Measurements from ENCODE around the gene CPNE7. TPM values are rescaled to one million over a fixed set of nuclear protein-coding genes. Genes with fewer than 3 reads are reported as not detected.
A peak's percentile ranks its signal among the peaks of the same experiment; 100 is the strongest.

Gene CPNE7
- total and polyA plus RNA-seq, 2 of the 13 experiments (the other 11 are each of a cell fraction or from before 2014, with no cell fraction given) = 0.59 TPM; not detected in 1

DNA sequence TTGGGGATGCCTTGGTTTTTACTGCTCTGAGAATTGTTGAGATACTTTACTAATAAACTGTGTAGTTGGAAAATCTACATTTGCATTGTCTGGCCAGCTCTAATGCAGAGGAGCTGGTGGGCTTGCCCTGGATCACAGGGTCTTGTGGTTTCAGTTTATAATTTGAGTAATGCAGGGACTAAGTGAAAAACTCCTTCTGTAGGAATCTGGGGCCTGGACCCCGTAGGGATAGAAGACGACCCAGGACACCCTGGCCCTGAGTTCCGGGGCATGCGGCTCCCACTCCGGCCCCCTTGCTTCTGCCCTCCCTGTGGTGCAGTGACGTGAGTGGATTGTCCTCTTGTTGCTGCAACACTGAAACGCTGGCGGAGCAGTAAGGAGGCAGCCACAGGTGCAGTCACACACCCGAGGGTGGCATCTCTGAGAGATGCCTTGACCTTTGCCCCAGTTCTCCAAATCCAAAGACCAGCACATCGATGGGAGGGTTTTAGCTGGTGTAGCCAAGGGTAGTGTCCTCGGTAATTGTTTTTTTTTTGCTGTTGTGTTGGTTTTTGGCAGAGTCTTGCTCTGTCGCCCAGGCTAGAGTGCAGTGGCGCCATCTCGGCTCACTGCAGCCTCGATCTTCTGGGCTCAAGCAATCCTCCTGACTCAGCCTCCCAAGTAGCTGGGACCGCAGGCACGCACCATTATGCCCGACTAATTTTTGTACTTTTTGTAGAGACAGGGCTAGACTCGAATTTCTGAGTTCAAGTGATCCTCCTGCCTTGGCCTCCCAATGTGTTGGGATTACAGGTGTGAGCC lies 17.7 kb upstream of the CPNE7 start (continued):
- TF ChIP-seq, protein P1, sequence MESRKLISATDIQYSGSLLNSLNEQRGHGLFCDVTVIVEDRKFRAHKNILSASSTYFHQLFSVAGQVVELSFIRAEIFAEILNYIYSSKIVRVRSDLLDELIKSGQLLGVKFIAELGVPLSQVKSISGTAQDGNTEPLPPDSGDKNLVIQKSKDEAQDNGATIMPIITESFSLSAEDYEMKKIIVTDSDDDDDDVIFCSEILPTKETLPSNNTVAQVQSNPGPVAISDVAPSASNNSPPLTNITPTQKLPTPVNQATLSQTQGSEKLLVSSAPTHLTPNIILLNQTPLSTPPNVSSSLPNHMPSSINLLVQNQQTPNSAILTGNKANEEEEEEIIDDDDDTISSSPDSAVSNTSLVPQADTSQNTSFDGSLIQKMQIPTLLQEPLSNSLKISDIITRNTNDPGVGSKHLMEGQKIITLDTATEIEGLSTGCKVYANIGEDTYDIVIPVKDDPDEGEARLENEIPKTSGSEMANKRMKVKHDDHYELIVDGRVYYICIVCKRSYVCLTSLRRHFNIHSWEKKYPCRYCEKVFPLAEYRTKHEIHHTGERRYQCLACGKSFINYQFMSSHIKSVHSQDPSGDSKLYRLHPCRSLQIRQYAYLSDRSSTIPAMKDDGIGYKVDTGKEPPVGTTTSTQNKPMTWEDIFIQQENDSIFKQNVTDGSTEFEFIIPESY (CRISPR knock-in tag; IDR thresholded peaks at IDR 0.05) = peak; percentile 84
- TF ChIP-seq ZNF768 (CRISPR knock-in tag; IDR thresholded peaks at IDR 0.05) = peak; percentile 49; the same call in 1 of the 2 replicates
- TF ChIP-seq NR2F6 (IDR thresholded peaks at IDR 0.05) = peak; percentile 16; the same call in 1 of the 2 replicates
- TF ChIP-seq NR2F6 (CRISPR knock-in tag; IDR thresholded peaks at IDR 0.05) = no peak
- TF ChIP-seq, protein P2, sequence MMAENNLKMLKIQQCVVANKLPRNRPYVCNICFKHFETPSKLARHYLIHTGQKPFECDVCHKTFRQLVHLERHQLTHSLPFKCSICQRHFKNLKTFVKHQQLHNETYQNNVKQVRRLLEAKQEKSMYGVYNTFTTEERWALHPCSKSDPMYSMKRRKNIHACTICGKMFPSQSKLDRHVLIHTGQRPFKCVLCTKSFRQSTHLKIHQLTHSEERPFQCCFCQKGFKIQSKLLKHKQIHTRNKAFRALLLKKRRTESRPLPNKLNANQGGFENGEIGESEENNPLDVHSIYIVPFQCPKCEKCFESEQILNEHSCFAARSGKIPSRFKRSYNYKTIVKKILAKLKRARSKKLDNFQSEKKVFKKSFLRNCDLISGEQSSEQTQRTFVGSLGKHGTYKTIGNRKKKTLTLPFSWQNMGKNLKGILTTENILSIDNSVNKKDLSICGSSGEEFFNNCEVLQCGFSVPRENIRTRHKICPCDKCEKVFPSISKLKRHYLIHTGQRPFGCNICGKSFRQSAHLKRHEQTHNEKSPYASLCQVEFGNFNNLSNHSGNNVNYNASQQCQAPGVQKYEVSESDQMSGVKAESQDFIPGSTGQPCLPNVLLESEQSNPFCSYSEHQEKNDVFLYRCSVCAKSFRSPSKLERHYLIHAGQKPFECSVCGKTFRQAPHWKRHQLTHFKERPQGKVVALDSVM (CRISPR knock-in tag; IDR thresholded peaks at IDR 0.05) = peak; percentile 92
- TF ChIP-seq, protein P3, sequence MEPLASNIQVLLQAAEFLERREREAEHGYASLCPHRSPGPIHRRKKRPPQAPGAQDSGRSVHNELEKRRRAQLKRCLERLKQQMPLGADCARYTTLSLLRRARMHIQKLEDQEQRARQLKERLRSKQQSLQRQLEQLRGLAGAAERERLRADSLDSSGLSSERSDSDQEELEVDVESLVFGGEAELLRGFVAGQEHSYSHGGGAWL (CRISPR knock-in tag; IDR thresholded peaks at IDR 0.05) = no peak
- no peak for TF ChIP-seq ZFP37 (CRISPR knock-in tag; IDR thresholded peaks at IDR 0.05; ENCODE audit: borderline replicate concordance)
- peak; percentile 73; the same call in 1 of the 2 replicates for TF ChIP-seq KDM5B (CRISPR knock-in tag; IDR thresholded peaks at IDR 0.05; ENCODE audit: borderline replicate concordance)
- TF ChIP-seq ZNF383 (CRISPR knock-in tag; IDR thresholded peaks at IDR 0.05; ENCODE audit: borderline replicate concordance) = peak; percentile 33; the same call in 1 of the 2 replicates
- 0 out of 2 replicates have a peak, but pooled peaks have one; percentile 21 for TF ChIP-seq NCOR1 (IDR thresholded peaks at IDR 0.05; ENCODE audit: borderline replicate concordance, low read length)
- TF ChIP-seq, protein P4, sequence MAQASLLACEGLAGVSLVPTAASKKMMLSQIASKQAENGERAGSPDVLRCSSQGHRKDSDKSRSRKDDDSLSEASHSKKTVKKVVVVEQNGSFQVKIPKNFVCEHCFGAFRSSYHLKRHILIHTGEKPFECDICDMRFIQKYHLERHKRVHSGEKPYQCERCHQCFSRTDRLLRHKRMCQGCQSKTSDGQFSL (CRISPR knock-in tag; IDR thresholded peaks at IDR 0.05) = no peak
- TF ChIP-seq, protein P5, sequence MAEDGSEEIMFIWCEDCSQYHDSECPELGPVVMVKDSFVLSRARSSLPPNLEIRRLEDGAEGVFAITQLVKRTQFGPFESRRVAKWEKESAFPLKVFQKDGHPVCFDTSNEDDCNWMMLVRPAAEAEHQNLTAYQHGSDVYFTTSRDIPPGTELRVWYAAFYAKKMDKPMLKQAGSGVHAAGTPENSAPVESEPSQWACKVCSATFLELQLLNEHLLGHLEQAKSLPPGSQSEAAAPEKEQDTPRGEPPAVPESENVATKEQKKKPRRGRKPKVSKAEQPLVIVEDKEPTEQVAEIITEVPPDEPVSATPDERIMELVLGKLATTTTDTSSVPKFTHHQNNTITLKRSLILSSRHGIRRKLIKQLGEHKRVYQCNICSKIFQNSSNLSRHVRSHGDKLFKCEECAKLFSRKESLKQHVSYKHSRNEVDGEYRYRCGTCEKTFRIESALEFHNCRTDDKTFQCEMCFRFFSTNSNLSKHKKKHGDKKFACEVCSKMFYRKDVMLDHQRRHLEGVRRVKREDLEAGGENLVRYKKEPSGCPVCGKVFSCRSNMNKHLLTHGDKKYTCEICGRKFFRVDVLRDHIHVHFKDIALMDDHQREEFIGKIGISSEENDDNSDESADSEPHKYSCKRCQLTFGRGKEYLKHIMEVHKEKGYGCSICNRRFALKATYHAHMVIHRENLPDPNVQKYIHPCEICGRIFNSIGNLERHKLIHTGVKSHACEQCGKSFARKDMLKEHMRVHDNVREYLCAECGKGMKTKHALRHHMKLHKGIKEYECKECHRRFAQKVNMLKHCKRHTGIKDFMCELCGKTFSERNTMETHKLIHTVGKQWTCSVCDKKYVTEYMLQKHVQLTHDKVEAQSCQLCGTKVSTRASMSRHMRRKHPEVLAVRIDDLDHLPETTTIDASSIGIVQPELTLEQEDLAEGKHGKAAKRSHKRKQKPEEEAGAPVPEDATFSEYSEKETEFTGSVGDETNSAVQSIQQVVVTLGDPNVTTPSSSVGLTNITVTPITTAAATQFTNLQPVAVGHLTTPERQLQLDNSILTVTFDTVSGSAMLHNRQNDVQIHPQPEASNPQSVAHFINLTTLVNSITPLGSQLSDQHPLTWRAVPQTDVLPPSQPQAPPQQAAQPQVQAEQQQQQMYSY (CRISPR knock-in tag; IDR thresholded peaks at IDR 0.05) = no peak
- no peak for TF ChIP-seq ERF (CRISPR knock-in tag; IDR thresholded peaks at IDR 0.05)
- TF ChIP-seq, protein P6, sequence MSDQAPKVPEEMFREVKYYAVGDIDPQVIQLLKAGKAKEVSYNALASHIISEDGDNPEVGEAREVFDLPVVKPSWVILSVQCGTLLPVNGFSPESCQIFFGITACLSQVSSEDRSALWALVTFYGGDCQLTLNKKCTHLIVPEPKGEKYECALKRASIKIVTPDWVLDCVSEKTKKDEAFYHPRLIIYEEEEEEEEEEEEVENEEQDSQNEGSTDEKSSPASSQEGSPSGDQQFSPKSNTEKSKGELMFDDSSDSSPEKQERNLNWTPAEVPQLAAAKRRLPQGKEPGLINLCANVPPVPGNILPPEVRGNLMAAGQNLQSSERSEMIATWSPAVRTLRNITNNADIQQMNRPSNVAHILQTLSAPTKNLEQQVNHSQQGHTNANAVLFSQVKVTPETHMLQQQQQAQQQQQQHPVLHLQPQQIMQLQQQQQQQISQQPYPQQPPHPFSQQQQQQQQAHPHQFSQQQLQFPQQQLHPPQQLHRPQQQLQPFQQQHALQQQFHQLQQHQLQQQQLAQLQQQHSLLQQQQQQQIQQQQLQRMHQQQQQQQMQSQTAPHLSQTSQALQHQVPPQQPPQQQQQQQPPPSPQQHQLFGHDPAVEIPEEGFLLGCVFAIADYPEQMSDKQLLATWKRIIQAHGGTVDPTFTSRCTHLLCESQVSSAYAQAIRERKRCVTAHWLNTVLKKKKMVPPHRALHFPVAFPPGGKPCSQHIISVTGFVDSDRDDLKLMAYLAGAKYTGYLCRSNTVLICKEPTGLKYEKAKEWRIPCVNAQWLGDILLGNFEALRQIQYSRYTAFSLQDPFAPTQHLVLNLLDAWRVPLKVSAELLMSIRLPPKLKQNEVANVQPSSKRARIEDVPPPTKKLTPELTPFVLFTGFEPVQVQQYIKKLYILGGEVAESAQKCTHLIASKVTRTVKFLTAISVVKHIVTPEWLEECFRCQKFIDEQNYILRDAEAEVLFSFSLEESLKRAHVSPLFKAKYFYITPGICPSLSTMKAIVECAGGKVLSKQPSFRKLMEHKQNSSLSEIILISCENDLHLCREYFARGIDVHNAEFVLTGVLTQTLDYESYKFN (CRISPR knock-in tag; conservative IDR thresholded peaks at IDR 0.05) = 0 out of 2 replicates have a peak, but pooled peaks have one; percentile 3
- TF ChIP-seq ZNF143 (CRISPR knock-in tag; IDR thresholded peaks at IDR 0.05) = peak; percentile 5; the same call in 1 of the 2 replicates

Measured in HepG2 (cell line).